ENCODE measurements around the gene MAPRE3. TPM values are rescaled to one million over a fixed set of nuclear protein-coding genes. Genes with fewer than 3 reads are reported as not detected.

MAPRE3 gene
- total and polyA plus RNA-seq, 7 experiments from 2014 or later = 1.8 to 6.0 (median 3.2) TPM

GRCh38 chr2:27069961-27070618 is 99.7 kb downstream of the MAPRE3 start:
- peak overlapping the region; percentile 97 for H3K27ac ChIP-seq (ENCODE audit: low read depth, low read length)
- peaks cover 0 to 1% (median 0%) of the 10 kb centered on the region in 11 donors for H3K9me3 Mint-ChIP-seq
- peak overlapping the region; percentile 96 to 99 (median 97) for H3K4me3 Mint-ChIP-seq
- POLR2A ChIA-PET = interaction anchor here (1.2 to 11.3 kb wide), 7 partner anchors 10 to 142 kb away, joined by 4 to 216 read pairs (median 15); partner anchors contain the start of genes ABHD1, AGBL5, ATRAID and KHK
- H3K4me3 ChIP-seq (ENCODE audit: low read length) = peak overlapping the region; percentile 83
- no peak for ATAC-seq
- peaks cover 6 to 25% (median 8%) of the 10 kb centered on the region in 5 donors for H3K36me3 Mint-ChIP-seq
- intact Hi-C loops (cut with micrococcal nuclease) = loop anchor here (2.0 to 10.0 kb wide), 7 partner anchors 37 to 1685 kb away; partner anchors contain the start of genes CCDC121 (in 2 of the 2), GPN1 (in 2 of the 2), PPP1CB (in 2 of the 2) and ASXL2 (in 1 of the 2)
- peaks cover 0 to 42% (median 3%) of the 10 kb centered on the region in 3 experiments for H3K36me3 ChIP-seq (ENCODE audit: control insufficient read depth in 2 of 3, insufficient read depth in 3 of 3, low read length in 3 of 3)
- H3K27me3 ChIP-seq (ENCODE audit: control insufficient read depth in 2 of 2, insufficient read depth in 2 of 2, low read length in 2 of 2) = no peaks in the 10 kb centered on the region
- no peak for DNase-seq
- CTCF ChIA-PET = no interaction called here
- peaks cover 28 to 33% of the 10 kb centered on the region in 2 donors for H3K4me1 ChIP-seq (ENCODE audit: control insufficient read depth in 2 of 2, insufficient read depth in 2 of 2, low read length in 2 of 2)
- H3K27me3 Mint-ChIP-seq = no peaks in the 10 kb centered on the region
- no peaks in the 10 kb centered on the region for H3K9me3 ChIP-seq (ENCODE audit: control insufficient read depth in 2 of 3, low read length in 3 of 3)
- H3K27ac Mint-ChIP-seq = peak overlapping the region; percentile 73 to 98 (median 96)
- peaks cover 50 to 86% (median 76%) of the 10 kb centered on the region in 7 donors for H3K4me1 Mint-ChIP-seq

GRCh38 chr2:27070653-27071276 is 100.3 kb downstream of the MAPRE3 start:
- ChIA-PET CTCF (interaction anchor here (0.8 to 1.8 kb wide), 4 partner anchors 11 to 19 kb away, joined by 3 to 6 read pairs (median 4); partner anchors contain the start of gene AGBL5), POLR2A (interaction anchor here (0.6 to 11.3 kb wide), 15 partner anchors 10 to 395 kb away, joined by 3 to 216 read pairs (median 4); partner anchors contain the start of genes ABHD1, AGBL5, ATRAID and KHK)
- Mint-ChIP-seq H3K27ac (peak overlapping the region; percentile 93 to 98 (median 97)), H3K4me1 (peaks cover 53 to 86% (median 77%) of the 10 kb centered on the region in 7 donors), H3K4me3 (peak overlapping the region; percentile 96 to 99 (median 97)), H3K27me3 (no peaks in the 10 kb centered on the region), H3K36me3 (peaks cover 0 to 20% (median 8%) of the 10 kb centered on the region in 5 donors), H3K9me3 (peaks cover 0 to 1% (median 0%) of the 10 kb centered on the region in 11 donors)
- H3K27me3 ChIP-seq (ENCODE audit: control insufficient read depth in 2 of 2, insufficient read depth in 2 of 2, low read length in 2 of 2) = no peaks in the 10 kb centered on the region
- H3K4me1 ChIP-seq (ENCODE audit: control insufficient read depth in 2 of 2, insufficient read depth in 2 of 2, low read length in 2 of 2) = peaks cover 29 to 40% of the 10 kb centered on the region in 2 donors
- ATAC-seq (peak; percentile 9), DNase-seq (no peak)
- peaks cover 0 to 39% (median 0%) of the 10 kb centered on the region in 3 experiments for H3K36me3 ChIP-seq (ENCODE audit: control insufficient read depth in 2 of 3, insufficient read depth in 3 of 3, low read length in 3 of 3)
- peak overlapping the region; percentile 97 for H3K27ac ChIP-seq (ENCODE audit: low read depth, low read length)
- H3K4me3 ChIP-seq (ENCODE audit: low read length) = peak overlapping the region; percentile 83
- intact Hi-C loops (cut with micrococcal nuclease) = loop anchor here (1.0 to 10.0 kb wide), 14 partner anchors 11 to 1684 kb away; partner anchors contain the start of genes AGBL5 (in 2 of the 2), CCDC121 (in 2 of the 2), EIF2B4 (in 2 of the 2) and GPN1 (in 2 of the 2)
- H3K9me3 ChIP-seq (ENCODE audit: control insufficient read depth in 2 of 3, low read length in 3 of 3) = no peaks in the 10 kb centered on the region

GRCh38 chr2:27071277-27071989 is 101.0 kb downstream of the MAPRE3 start, which contains the start of gene OST4:
Gene OST4 (minus strand): TSS chr2:27071654.
- peaks cover 57 to 86% (median 76%) of the 10 kb centered on the region in 7 donors for H3K4me1 Mint-ChIP-seq
- POLR2A ChIA-PET = interaction anchor here (0.6 to 11.3 kb wide), 16 partner anchors 11 to 395 kb away, joined by 3 to 216 read pairs (median 4); partner anchors contain the start of genes ABHD1, AGBL5, ATRAID and KHK
- H3K4me3 ChIP-seq (ENCODE audit: low read length) = peak within 1 kb of the TSS; percentile 83
- DNase-seq = peak; percentile 81 to 97 (median 87)
- ATAC-seq = peak; percentile 96
- H3K9me3 Mint-ChIP-seq = no peaks in the 10 kb centered on the region
- peaks cover 0 to 38% (median 0%) of the 10 kb centered on the region in 3 experiments for H3K36me3 ChIP-seq (ENCODE audit: control insufficient read depth in 2 of 3, insufficient read depth in 3 of 3, low read length in 3 of 3)
- H3K4me1 ChIP-seq (ENCODE audit: control insufficient read depth in 2 of 2, insufficient read depth in 2 of 2, low read length in 2 of 2) = peaks cover 29 to 41% of the 10 kb centered on the region in 2 donors
- peak within 1 kb of the TSS; percentile 96 to 99 (median 97) for H3K4me3 Mint-ChIP-seq
- H3K36me3 Mint-ChIP-seq = peaks cover 0 to 16% (median 6%) of the 10 kb centered on the region in 5 donors
- peak within 1 kb of the TSS; percentile 97 for H3K27ac ChIP-seq (ENCODE audit: low read depth, low read length)
- H3K27ac Mint-ChIP-seq = peak within 1 kb of the TSS; percentile 93 to 98 (median 97)
- H3K27me3 Mint-ChIP-seq = no peaks in the 10 kb centered on the region
- no peaks in the 10 kb centered on the region for H3K9me3 ChIP-seq (ENCODE audit: control insufficient read depth in 2 of 3, low read length in 3 of 3)
- H3K27me3 ChIP-seq (ENCODE audit: control insufficient read depth in 2 of 2, insufficient read depth in 2 of 2, low read length in 2 of 2) = no peaks in the 10 kb centered on the region
- CTCF ChIA-PET = interaction anchor here (0.8 to 1.8 kb wide), 4 partner anchors 11 to 20 kb away, joined by 3 to 6 read pairs (median 4); partner anchors contain the start of gene AGBL5
- intact Hi-C loops (cut with micrococcal nuclease) = loop anchor here (1.0 to 10.0 kb wide), 14 partner anchors 10 to 1683 kb away; partner anchors contain the start of genes AGBL5 (in 2 of the 2), CCDC121 (in 2 of the 2), EIF2B4 (in 2 of the 2) and GPN1 (in 2 of the 2)

GRCh38 chr2:27071990-27072830 is 101.8 kb downstream of the MAPRE3 start:
- peak in 1 of 9 donors; percentile 64 for DNase-seq
- peak overlapping the region; percentile 38 to 92 (median 87) for H3K27ac Mint-ChIP-seq
- POLR2A ChIA-PET = interaction anchor here (0.9 to 11.3 kb wide), 15 partner anchors 12 to 338 kb away, joined by 3 to 216 read pairs (median 4); partner anchors contain the start of genes ABHD1, AGBL5, ATRAID and KHK
- H3K9me3 Mint-ChIP-seq = no peaks in the 10 kb centered on the region
- H3K4me1 Mint-ChIP-seq = peaks cover 61 to 90% (median 82%) of the 10 kb centered on the region in 7 donors
- ATAC-seq = no peak
- Histone ChIP-seq H3K27me3 (ENCODE audit: control insufficient read depth in 2 of 2, insufficient read depth in 2 of 2, low read length in 2 of 2) (no peaks in the 10 kb centered on the region), H3K9me3 (ENCODE audit: control insufficient read depth in 2 of 3, low read length in 3 of 3) (no peaks in the 10 kb centered on the region), H3K27ac (ENCODE audit: low read depth, low read length) (peak overlapping the region; percentile 97), H3K4me3 (ENCODE audit: low read length) (peak overlapping the region; percentile 83), H3K36me3 (ENCODE audit: control insufficient read depth in 2 of 3, insufficient read depth in 3 of 3, low read length in 3 of 3) (peaks cover 0 to 38% (median 0%) of the 10 kb centered on the region in 3 experiments), H3K4me1 (ENCODE audit: control insufficient read depth in 2 of 2, insufficient read depth in 2 of 2, low read length in 2 of 2) (peaks cover 29 to 41% of the 10 kb centered on the region in 2 donors)
- CTCF ChIA-PET = interaction anchor here (0.6 to 1.8 kb wide), 5 partner anchors 10 to 1419 kb away, joined by 3 to 6 read pairs (median 4); partner anchors contain the start of gene AGBL5
- H3K36me3 Mint-ChIP-seq = peaks cover 0 to 16% (median 6%) of the 10 kb centered on the region in 5 donors
- H3K27me3 Mint-ChIP-seq = no peaks in the 10 kb centered on the region
- intact Hi-C loops (cut with micrococcal nuclease) = loop anchor here (1.0 to 10.0 kb wide), 14 partner anchors 9 to 1683 kb away; partner anchors contain the start of genes AGBL5 (in 2 of the 2), CCDC121 (in 2 of the 2), EIF2B4 (in 2 of the 2) and GPN1 (in 2 of the 2)
- H3K4me3 Mint-ChIP-seq = peak overlapping the region; percentile 73 to 97 (median 82)

- no peak for ATAC-seq
- H3K27me3 ChIP-seq (ENCODE audit: control insufficient read depth in 2 of 2, insufficient read depth in 2 of 2, low read length in 2 of 2) = no peaks in the 10 kb centered on the region
- CTCF ChIA-PET = interaction anchor here (0.6 to 2.3 kb wide), 3 partner anchors 14 to 1420 kb away, joined by 3 to 6 read pairs (median 3); partner anchors contain the start of genes AGBL5 and KHK
- Mint-ChIP-seq H3K27ac (peak overlapping the region; percentile 38 to 89 (median 84)), H3K9me3 (no peaks in the 10 kb centered on the region), H3K36me3 (peaks cover 0 to 14% (median 6%) of the 10 kb centered on the region in 5 donors), H3K4me1 (peaks cover 58 to 86% (median 82%) of the 10 kb centered on the region in 7 donors), H3K4me3 (peak overlapping the region; percentile 73 to 97 (median 82)), H3K27me3 (no peaks in the 10 kb centered on the region)
- H3K4me1 ChIP-seq (ENCODE audit: control insufficient read depth in 2 of 2, insufficient read depth in 2 of 2, low read length in 2 of 2) = peaks cover 29 to 41% of the 10 kb centered on the region in 2 donors
- H3K4me3 ChIP-seq (ENCODE audit: low read length) = no peak overlapping the region
- H3K9me3 ChIP-seq (ENCODE audit: control insufficient read depth in 2 of 3, low read length in 3 of 3) = no peaks in the 10 kb centered on the region
- H3K27ac ChIP-seq (ENCODE audit: low read depth, low read length) = no peak overlapping the region
- POLR2A ChIA-PET = interaction anchor here (1.0 to 11.3 kb wide), 6 partner anchors 12 to 250 kb away, joined by 3 to 216 read pairs (median 24); partner anchors contain the start of genes ABHD1, AGBL5, ATRAID and KHK
- intact Hi-C loops (cut with micrococcal nuclease) = loop anchor here (5.0 to 10.0 kb wide), 5 partner anchors 284 to 1682 kb away; partner anchors contain the start of genes PPP1CB (in 2 of the 2), ASXL2 (in 1 of the 2), CCDC121 (in 1 of the 2) and GPN1 (in 1 of the 2)
- peaks cover 0 to 31% (median 0%) of the 10 kb centered on the region in 3 experiments for H3K36me3 ChIP-seq (ENCODE audit: control insufficient read depth in 2 of 3, insufficient read depth in 3 of 3, low read length in 3 of 3)
- DNase-seq = no peak
These were observed 102.5 kb downstream of the MAPRE3 start for GRCh38 chr2:27072920-27073319.

All from naive thymus-derived CD4-positive, alpha-beta T cell (primary cell).